ENCODE measurements around the gene ADH4. TPM values are rescaled to one million over a fixed set of nuclear protein-coding genes. Genes with fewer than 3 reads are reported as not detected.

ADH4 gene
- total RNA-seq (ENCODE audit: low replicate concordance) = not detected in 2 replicates

GRCh38 chr4:99144070-99144469, at the start of gene ADH4:
ADH4 (minus strand) TSS chr4:99144297; CDS start chr4:99144222, 75 bp downstream.

GRCh38 chr4:99088481-99089365, 55.4 kb downstream of the ADH4 start, which contains the start of gene ADH5:
ADH5 (minus strand) TSS chr4:99088788; CDS start chr4:99088700, 88 bp downstream.

Other genes starting within 250 kb of the ADH4 start
- gene EIF4E, start 215.2 kb downstream of the ADH4 start, total RNA-seq (ENCODE audit: low replicate concordance) = 154 and 158 TPM in 2 replicates
- 21.5 and 146 TPM in 2 replicates for gene METAP1, start 148.6 kb downstream of the ADH4 start, total RNA-seq (ENCODE audit: low replicate concordance)
- gene ADH5, start 55.5 kb downstream of the ADH4 start, total RNA-seq (ENCODE audit: low replicate concordance) = 175 and 393 TPM in 2 replicates
- 0.70 TPM in 1 of 2 replicates, not detected in the other for gene ADH6, start 74.9 kb upstream of the ADH4 start, total RNA-seq (ENCODE audit: low replicate concordance)
- gene ADH1A, start 146.7 kb upstream of the ADH4 start, total RNA-seq (ENCODE audit: low replicate concordance) = not detected in 2 replicates
- gene ADH1B, start 177.1 kb upstream of the ADH4 start, total RNA-seq (ENCODE audit: low replicate concordance) = 1.5 and 565 TPM in 2 replicates
- 0.08 and 0.12 TPM in 2 replicates for gene ADH1C, start 208.4 kb upstream of the ADH4 start, total RNA-seq (ENCODE audit: low replicate concordance)

Measured in smooth muscle cell of the coronary artery (primary cell).